ENCODE results near the gene KCNN2.

The KCNN2 gene

DNA sequence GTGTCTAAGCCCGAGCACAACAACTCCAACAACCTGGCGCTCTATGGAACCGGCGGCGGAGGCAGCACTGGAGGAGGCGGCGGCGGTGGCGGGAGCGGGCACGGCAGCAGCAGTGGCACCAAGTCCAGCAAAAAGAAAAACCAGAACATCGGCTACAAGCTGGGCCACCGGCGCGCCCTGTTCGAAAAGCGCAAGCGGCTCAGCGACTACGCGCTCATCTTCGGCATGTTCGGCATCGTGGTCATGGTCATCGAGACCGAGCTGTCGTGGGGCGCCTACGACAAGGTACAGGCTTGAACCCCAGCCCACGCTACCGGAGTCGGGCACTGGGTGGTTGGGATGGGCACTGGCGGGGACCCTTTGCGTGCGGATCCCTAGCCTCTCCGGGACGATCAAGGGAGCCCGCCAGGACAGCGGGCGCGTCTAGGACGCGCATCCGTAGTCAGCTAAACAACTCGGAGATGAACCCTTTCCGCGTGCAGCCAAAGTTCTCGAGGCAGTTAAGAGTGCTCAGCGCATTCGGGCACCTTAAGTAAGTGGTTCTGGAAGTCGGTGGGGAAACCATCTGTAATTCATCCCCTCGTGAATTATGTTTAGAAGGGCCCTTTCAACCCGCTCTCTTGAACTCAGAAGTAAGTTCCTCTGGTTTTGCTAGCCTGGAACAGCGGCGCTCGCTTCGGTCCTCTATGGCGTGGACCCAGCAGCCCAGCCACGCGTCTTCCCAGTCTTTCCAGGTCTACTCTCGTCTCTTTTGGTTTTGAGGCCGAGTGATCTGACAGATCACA, 1.3 kb downstream of the KCNN2 start:
- DNase-seq = no peak

DNA sequence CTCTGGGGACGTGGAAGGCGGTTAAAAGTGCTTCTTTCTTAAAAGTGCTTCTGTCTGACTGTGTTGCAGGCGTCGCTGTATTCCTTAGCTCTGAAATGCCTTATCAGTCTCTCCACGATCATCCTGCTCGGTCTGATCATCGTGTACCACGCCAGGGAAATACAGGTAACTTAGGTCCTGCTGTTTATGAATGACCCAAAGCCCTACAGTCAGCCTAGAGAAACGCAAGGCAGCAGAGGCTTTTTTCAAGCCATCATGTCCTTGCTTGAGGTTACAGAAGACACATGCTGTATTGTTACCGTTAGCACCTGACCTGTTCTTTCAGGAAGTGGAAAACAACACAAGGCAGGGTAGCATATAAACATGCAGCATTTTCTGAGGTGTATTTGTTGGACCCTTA, 2.0 kb downstream of the KCNN2 start:
- no peak for DNase-seq

DNA sequence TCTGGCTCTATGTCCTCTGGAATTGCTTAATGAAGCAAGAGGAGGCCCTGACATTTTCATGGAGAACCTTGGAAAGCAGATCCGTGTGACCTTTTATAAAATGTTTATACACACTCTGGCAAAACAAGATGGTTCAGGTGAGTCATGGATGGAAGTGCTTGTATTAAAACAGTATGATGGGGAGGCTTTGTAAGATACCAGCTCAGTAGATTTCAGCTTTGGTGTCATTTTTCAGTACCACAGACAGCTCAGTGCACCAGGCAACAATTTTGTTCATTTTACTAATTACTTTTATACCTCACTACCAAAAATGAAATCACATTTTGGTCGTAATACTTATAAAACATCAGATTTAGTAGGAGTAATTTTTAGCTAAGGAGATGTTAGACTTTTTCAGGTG, 5.2 kb downstream of the KCNN2 start:
- peak; percentile 16 for DNase-seq

- DNase-seq = no peak
These were observed 8.0 kb downstream of the KCNN2 start for GRCh38 chr5:114369680-114370417.

GRCh38 chr5:114377050-114377844, 15.4 kb downstream of the KCNN2 start:
- DNase-seq = no peak

DNA sequence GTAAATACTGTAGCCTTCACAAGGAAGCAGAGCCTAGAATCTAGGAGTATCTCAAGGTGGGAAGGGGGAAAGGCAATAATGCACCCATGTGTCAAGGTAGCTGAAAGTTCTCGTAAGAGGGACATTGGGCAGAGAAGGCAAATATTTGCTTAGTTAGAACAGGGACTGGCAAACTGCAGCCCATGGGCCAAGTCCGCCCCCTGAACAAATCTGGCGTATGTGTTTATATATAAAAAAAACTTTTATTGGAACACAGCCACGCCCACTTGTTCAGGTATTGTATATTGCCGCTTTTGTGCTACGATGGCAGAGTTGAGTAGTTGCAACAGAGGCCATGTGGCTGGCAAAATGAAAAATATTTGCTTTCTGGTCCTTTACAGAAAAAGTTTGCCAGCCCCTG, 16.1 kb downstream of the KCNN2 start:
- DNase-seq = no peak

- no peak for DNase-seq
These were observed 18.9 kb downstream of the KCNN2 start for GRCh38 chr5:114380721-114381120.

DNA sequence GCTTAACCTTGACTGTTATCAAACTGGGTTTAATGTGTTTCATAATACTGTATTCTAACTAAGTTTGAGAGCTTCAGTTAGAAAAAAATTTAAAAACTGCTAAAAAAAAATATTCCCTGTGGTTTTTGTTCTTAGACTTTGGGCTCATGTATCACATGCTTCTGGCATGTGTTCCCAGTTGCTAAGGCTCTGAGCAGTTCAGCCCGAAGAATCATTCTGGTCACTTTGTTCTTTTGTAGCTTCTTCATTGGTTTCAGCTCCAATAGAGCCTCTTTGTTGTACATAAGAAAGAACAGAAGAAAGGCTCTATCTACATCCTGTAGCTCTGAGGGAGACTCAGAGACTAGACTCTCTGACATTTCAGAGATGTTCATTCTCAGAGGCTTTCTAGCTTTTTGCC, 25.6 kb downstream of the KCNN2 start:
- DNase-seq = peak; percentile 17

DNA sequence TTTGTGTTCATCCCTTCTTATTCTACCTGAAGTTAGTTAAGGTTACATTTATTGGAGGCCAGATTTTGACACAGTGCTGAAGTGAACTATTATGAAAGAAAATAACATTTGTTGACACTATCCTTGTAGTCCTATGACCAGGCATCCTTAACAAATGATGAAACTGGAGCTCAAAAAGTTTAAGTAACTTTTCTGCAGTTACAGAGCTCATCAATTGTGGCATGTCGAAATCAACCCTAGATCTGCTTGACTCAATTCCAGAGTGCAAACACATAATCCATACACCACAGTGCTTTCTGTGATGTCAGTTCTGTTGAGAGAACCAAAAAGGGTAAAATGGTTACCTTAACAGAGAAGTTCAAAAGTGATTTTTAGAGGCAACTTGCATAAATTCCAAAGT, 28.6 kb downstream of the KCNN2 start:
- peak; percentile 3 for DNase-seq

DNA sequence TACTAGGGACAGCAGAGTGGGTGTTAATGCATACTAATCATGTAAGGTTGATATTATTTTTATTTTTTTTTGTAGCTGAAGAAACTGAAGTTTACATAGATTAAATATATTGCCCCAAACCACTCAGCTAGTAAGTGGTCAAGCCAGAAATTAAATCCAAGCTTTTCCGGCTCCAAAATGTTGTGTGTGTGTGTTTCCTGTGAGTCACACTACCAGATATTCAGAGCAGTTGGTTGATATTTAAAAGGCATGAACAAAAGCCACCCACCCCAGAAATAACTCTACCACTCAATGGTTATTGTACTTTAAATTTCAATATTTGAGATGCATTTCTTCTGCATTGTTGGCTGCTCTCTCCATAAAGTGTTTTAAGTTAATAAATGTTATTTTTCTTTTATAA, 29.5 kb downstream of the KCNN2 start:
- peak; percentile 51 for DNase-seq

- no peak for DNase-seq
These were observed 31.3 kb downstream of the KCNN2 start for GRCh38 chr5:114393159-114393558.

DNA sequence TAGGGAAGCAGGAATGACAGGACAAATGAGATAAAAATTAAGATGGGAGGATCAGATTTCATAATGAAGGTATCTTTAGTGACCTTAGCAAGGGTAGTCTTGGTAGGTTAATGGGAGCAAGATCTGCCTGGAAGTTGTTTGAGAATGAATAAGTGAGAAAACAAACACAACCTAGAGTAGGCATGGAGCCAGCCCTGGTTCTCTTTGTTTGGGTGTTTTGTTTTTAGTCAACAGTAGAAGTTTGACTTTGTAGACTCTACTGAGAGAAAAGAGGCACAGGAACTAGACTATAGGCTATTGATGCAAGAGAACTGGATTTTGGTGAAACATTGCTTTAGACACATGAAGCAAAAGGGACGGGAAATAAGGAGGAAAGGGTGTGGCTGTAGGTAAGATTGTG, 40.3 kb downstream of the KCNN2 start:
- DNase-seq = no peak

DNA sequence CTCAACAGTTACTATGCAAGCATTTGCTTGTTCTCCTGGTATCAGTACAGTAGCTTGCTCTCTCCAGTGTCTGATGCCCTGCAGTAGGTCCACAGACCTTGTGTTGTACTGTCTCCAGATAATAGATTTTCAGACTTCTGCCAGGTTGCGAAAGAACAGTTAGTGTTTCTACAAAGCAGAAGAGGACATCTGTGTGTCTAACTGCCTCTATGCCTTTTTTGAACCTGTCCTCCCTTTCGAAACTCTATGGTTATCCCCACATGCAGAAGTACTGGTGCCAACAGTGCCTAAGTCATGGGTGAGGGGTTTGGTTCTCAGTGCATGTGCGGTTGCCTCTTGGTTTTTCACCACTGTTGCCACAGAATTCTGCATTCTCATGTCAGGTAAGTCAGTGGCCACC, 45.9 kb downstream of the KCNN2 start:
- DNase-seq = no peak

DNA sequence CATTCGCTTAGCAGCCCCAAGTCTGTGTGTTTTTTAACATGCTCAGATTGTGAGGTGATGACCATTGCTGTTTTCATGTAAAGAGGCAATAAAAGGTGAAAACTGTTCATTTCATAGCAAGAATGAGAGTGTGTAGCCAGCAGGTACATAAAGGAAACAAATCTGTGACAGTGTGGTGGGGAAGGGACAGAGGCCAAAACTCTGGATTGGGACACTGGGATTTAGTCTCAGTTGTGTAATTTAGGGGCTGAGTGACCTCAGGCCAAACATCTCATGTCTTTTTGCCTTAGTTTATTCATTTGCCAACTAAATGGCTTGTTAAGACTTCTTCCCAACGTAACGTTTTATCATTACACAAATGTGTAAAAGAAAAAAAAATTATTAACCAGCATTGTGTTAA, 47.0 kb downstream of the KCNN2 start:
- DNase-seq = no peak

DNA sequence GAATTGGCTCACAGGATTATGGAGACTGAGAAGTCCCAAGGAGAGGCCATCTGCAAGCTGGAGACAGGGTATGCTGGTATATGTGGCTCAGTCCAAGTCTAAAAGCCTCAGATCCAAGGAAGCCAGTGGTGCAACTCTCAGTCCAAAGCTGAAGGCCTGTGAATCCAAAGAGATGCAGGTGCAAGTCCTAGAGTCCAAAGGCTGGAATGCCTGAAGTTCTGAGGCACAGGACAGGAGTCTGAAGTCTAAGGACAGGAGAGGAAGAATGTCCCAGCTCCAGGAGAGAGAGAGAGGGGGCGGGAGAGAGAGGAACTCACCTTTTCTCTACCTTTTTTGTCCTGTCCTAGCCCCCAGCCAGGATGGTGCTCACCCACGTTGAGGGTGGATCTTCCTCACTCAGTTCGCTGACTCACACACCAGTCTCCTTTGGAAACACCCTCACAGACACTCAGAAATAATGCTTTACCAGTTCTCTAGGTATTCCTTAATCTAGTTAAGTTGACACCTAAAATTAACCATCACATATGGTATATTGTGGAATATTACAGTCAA, 49.6 kb downstream of the KCNN2 start:
- no peak for DNase-seq

- peak; percentile 90 for DNase-seq
These were observed 50.8 kb downstream of the KCNN2 start for GRCh38 chr5:114412510-114413171.

DNA sequence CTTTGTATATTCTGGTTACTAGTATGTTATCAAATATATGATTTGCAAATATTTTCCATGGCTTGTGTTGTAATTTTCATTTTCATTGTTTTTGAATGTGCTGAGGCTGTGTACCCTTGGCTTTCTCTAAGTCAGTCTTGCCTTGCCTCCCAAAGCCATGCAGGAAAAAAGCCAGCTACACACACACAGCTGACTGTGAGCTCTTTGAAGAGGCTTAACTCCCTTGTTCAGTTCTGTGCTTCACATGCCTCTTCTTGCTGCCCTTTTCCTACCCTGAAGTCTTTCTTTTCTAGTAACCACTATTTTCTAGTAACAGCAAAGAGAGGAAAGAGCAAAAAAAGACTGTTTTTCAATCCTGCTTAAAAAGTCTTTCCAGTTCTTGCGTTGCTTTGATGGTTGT, 53.9 kb downstream of the KCNN2 start:
- DNase-seq = no peak

DNA sequence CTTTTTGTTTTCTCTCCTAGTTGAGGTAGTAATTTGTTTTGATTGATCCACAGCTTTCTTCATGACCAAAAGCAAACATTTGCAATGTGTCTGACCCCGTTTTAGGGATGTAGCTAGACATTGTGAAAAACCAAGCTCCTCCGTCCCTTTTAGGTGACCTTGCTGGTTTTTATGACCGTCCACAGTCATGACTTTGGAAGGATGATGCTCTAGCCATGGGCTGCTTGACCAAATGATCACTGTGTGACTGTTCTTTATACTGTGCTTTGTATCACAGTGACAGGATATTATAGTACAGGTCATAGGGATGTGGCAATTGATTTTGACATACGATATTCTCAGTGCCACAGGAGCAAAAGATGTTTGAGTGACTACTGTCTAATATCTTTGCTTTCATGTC, 54.4 kb downstream of the KCNN2 start:
- no peak for DNase-seq

DNA sequence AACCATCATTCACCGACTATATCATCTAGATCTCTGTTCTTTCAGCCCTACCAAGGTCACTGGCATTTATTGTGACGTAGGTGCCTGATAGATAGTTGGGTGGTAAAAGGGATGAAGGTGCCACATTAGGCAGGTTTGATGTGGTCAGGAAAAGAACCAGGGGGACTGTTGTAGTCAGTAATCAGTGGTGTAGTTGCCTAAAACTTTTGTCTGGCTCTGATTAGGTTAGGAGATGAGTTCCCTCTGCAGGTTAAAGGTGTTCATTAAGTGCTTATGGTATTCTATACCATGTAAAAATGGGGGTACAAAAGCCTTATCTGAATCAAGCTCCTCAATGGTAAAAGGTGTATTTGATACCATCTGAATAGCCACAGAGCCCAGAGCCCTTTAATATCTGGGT, 55.6 kb downstream of the KCNN2 start:
- DNase-seq = no peak

DNA sequence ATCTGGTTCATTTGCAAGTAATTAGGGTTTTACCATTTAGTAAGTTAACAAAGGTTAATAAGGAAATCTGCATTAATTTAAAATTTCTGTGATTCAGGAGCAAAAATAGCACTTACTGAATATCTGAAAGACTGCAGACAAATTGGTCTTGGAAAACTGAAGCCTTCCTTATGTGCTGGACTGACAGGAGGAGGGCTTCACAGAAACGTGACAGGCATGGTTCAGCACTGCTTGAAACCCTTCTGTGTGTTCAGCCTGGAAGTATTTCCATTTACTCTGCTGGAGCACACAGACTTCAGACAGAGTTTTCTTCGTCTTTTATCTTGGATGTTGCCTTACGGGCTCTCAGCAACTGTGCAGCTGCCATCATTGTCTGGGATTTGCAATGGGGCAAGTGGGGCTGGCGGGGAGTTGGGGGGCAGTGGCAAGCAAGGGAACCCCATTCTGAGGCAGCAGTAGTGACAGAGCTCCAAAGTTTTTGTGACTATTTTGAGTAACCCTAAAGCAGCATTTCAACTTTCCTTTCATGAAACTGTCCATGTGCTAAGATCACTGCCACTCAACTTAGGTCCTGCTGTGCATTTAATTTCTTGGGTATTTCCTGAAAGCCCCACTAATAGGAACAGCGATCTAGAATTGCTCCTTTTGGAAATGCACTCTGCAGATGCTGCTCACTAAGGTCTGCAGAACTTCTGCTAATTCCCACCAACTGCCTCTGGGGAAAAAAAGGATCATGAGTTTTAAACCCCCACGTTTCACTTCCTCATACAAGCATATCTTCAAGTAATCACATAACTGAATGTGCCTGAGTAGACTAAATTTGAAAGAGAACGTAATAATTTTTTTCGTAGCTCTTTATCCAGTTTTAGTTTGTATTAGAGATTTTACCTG, 56.6 kb downstream of the KCNN2 start:
- DNase-seq = no peak

GRCh38 chr5:114419067-114419388, 57.2 kb downstream of the KCNN2 start:
- DNase-seq = no peak

DNA sequence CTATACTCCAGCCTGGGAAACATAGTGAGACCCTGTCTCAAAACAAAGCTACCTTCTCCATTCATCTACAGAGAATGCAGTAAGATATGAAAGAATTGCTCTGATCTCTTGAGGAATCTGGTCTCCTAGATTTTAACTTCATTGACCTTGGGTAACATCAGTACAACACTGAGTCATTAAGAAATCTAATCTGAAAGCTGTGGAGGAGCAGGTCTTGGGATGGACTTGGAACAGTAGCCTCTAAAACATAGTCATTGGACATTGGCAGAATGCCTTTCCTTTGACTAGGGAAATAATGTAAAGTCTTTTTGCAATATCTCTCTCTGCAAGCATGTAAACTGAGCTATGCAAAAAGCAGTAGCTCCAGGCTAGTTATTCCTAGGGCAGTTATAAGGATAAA, 58.1 kb downstream of the KCNN2 start:
- DNase-seq = peak; percentile 64
